ENCODE results near the gene KCNJ18. TPM values are rescaled to one million over a fixed set of nuclear protein-coding genes. Genes with fewer than 3 reads are reported as not detected.
"Not testable (repeated sequence)": the region's sequence is repeated elsewhere in the genome, so short reads cannot be mapped to it uniquely, and the experiment has no call there.

The KCNJ18 gene
- total and polyA plus RNA-seq, 8 donors: not detected

DNA sequence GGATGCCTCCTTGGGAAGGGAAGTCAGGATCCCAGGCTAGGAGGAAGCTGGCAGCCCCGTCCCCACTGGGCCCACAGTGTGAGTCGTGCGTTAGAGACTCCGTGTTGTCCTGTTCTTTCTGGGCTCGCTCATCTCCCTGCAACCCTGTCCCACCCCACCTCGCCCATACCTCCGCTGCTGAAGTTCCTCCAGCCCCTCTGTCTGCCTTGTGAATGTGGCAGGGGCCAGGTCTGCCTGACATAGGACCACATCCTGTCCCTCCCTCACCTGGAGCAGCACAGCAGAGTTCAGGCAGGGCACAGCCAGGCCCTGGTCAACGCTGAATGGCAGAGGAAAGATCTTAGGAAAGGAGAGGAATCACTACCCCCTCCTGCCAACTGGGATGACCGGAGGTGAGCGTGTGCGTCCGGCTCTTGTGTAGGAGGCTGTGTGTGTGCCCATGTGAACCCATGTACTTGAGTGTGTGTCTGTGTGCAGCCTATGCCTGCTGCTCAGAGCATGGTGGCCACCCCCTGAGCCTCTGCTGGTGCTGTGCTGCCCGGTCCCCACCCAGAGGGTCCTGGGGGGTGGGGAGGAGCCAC is 12.8 kb downstream of the KCNJ18 start:
- 61 to 68% methylated on average over 13 of the region's 13 CpGs for WGBS, 2 donors
- intact Hi-C loops (cut with DNase I): loop anchor here in 2 of 3 donors (5.0 to 10.0 kb wide), 2 partner anchors 283 to 290 kb away; no protein-coding TSS in a partner anchor
- no peaks in the 10 kb centered on the region for H3K27me3 ChIP-seq

DNA sequence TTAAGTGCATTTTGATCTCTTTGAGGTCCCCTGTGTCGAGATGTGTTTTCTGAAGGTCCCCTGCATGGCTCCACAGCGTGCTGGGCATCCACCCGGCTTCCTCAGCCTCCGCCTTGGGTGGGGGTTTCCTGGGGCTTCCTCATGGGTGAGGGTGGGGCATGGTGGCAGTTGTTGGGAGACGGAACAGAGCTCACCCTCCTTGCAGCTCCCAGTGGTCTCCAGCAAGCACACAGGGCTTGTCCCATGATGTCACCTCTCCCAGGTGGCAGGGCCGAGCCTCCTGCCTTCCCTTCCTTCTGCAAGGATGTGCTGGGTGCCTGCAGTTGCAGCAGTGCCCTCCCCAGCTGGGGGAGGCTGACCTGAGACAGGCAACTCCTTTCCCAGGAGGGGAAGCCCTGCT is 13.4 kb downstream of the KCNJ18 start:
- not testable (repeated sequence) for H3K27ac ChIP-seq, H3K4me1 ChIP-seq, H3K27me3 ChIP-seq, H3K36me3 ChIP-seq, H3K4me3 ChIP-seq, H3K9me3 ChIP-seq, DNase-seq, FAIRE-seq, ATAC-seq
- 42 to 60% methylated on average over 6 of the region's 6 CpGs for WGBS, 2 donors
- intact Hi-C loops (cut with DNase I): loop anchor here in 2 of 3 donors (5.0 to 10.0 kb wide), 2 partner anchors 283 to 291 kb away; no protein-coding TSS in a partner anchor

More for the DNA sequence above, 12.8 kb downstream of the KCNJ18 start:
- no peak overlapping the region for H3K27ac ChIP-seq
- H3K36me3 ChIP-seq: no peaks in the 10 kb centered on the region
- no peaks in the 10 kb centered on the region for H3K9me3 ChIP-seq
- H3K4me3 ChIP-seq: no peak overlapping the region
- ATAC-seq (no peak), FAIRE-seq (no peak), DNase-seq (peak in 1 of 6 donors; percentile 58)
- H3K4me1 ChIP-seq: no peaks in the 10 kb centered on the region
- TF ChIP-seq, protein P1, sequence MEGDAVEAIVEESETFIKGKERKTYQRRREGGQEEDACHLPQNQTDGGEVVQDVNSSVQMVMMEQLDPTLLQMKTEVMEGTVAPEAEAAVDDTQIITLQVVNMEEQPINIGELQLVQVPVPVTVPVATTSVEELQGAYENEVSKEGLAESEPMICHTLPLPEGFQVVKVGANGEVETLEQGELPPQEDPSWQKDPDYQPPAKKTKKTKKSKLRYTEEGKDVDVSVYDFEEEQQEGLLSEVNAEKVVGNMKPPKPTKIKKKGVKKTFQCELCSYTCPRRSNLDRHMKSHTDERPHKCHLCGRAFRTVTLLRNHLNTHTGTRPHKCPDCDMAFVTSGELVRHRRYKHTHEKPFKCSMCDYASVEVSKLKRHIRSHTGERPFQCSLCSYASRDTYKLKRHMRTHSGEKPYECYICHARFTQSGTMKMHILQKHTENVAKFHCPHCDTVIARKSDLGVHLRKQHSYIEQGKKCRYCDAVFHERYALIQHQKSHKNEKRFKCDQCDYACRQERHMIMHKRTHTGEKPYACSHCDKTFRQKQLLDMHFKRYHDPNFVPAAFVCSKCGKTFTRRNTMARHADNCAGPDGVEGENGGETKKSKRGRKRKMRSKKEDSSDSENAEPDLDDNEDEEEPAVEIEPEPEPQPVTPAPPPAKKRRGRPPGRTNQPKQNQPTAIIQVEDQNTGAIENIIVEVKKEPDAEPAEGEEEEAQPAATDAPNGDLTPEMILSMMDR (IDR thresholded peaks at IDR 0.05): no peak

DNA sequence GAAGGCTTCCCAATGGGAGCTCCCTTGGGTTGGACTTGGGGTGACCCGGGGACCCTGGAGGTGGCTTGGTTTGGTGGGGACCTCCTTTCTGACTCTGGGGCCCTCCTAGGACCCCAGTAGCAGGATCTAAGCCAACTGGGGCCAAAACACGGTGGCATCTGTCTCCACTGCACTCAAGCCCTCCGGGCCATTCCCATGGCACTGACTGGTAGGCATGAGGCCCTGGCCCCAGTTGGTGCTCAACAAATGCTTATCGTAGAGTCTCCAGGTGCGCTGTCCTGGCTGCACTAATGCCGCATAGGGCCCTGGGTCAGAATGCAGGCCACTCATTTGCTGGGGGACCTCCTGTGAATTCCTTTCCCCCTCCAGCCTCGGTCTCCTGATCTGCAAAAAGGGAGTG is 14.2 kb downstream of the KCNJ18 start:
- 73 to 81% methylated on average over 7 of the region's 7 CpGs for WGBS, 2 donors
- FAIRE-seq: not testable (repeated sequence)

DNA sequence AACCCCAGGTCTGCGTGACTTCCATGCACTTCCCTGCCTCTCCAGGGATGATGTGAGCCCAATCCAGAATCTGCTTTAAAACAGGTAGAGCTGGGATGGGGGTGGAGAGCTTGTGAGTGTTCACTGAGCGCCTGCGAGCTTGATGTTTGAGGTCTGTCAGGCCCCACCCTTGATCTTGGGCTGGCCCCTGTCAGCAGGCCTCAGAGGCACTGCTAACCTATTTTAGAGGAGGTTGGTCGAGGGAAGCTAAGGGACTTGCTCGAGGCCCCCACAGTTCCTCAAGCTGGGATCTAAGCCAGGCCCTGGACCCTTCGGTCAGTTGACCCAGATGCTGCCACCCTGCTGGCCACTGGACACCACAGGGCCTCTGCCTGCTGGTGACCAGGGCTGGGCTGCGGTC is 14.8 kb downstream of the KCNJ18 start:
- DNase-seq: peak in 1 of 6 donors; percentile 36
- not testable (repeated sequence) for H3K9me3 ChIP-seq, H3K27me3 ChIP-seq, FAIRE-seq, H3K4me1 ChIP-seq, ATAC-seq, H3K27ac ChIP-seq, H3K36me3 ChIP-seq, H3K4me3 ChIP-seq
- intact Hi-C loops (cut with DNase I): loop anchor here in 2 of 3 donors (5.0 to 10.0 kb wide), 2 partner anchors 285 to 292 kb away; no protein-coding TSS in a partner anchor
- WGBS, 2 donors: 65 to 72% methylated on average over 6 of the region's 7 CpGs

More for the DNA sequence above, 14.2 kb downstream of the KCNJ18 start:
- not testable (repeated sequence) for ATAC-seq, H3K36me3 ChIP-seq, H3K27ac ChIP-seq, H3K9me3 ChIP-seq, H3K4me1 ChIP-seq, H3K4me3 ChIP-seq, H3K27me3 ChIP-seq, DNase-seq
- intact Hi-C loops (cut with DNase I): loop anchor here in 2 of 3 donors (5.0 to 10.0 kb wide), 2 partner anchors 284 to 292 kb away; no protein-coding TSS in a partner anchor

DNA sequence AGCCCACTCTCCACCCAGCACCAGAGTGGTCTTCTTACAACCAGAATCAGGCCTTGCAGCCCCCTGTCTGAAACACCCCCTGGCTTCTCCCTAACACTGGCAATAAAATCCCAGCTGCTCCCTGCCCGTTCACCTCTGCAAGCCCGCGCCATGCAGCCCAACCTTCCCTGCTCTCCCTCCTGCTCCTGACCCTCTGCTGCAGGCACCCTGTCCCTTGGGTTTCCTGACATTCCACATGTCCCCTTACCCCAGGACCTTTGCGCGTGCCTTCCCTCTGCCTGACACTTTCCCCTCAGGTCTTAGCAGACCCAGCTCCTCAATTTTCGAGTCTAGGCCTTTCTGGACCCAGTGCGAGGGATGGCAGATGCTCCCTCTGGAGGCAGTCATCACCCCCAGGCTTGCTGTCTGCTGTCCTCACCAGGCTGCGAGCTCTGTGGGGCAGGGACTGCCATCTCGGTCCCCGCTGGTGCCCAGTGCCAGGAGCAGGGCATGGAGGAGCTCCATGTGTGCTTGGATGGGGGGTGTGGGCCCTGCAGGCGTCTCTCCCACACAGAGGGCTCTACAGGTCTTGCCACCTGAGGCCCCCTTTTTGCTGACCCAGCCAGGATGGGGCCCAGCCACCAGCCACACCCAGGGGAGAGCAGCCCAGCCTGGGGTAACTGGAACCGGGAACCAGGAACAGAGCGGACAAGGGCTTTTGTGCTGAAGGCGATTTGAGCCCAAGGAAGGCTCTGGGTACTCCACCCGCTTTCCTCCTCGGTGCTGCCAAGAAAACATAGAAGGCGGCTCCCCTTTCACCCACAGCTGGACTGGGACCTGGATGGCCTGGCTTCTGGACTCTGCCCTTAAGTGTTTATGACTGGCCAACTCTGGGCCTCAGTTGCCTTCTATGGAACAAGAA is 15.6 kb downstream of the KCNJ18 start:
- not testable (repeated sequence) for H3K27ac ChIP-seq, H3K4me3 ChIP-seq, H3K4me1 ChIP-seq, H3K27me3 ChIP-seq, H3K36me3 ChIP-seq, ATAC-seq, H3K9me3 ChIP-seq, FAIRE-seq
- 75 to 79% methylated on average over 13 to 15 of the region's 17 CpGs for WGBS, 2 donors
- DNase-seq: peak in 1 of 6 donors; percentile 60
- intact Hi-C loops (cut with DNase I): loop anchor here in 2 of 3 donors (5.0 to 10.0 kb wide), 2 partner anchors 286 to 293 kb away; no protein-coding TSS in a partner anchor

DNA sequence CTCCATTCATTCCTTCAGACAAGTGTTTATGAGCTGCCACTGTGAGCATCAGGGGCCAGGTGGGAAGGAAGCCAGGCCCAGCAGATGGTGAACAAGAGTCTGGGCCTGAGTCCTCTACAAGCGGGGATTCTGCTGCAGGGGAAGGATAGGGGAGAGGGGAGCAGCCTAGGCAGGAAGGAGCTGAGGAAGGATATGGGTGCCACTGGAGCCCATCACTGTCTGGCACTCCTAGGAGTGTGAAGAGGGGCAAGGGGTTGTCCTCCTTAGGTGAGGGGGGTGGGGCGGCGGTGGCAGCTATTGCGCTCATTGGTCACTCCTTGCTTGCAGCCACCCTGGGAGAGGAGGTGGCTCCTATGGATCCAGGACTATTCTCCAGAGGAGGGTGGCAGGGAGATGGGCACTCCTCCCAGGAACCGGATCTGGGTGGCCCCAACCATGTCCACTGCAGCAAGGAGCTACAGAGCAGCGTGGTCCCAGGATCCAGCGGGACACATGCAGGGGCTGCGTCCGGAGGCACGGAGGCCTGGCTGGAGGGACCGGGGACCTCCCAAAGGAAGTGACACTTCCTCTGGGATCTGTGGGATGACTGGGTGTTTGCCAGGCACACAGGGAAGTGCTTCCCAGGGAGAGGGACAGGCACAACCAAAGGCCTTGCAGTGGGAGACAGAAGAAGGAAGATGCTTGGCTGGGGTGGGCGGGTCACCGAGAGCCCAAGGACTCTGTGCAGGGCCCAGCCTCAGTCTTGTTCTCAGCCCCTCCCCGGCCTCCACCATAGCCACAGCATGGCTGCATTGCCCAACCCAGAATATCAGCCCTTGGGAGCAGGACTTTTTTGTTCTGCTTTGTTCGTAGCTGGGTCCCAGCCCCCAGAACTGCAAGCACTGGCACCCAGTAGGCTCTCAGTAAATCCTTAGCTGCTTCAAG is 16.6 kb downstream of the KCNJ18 start:
- peak in 1 of 6 donors; percentile 46 for DNase-seq
- FAIRE-seq: not testable (repeated sequence)
- 72 to 74% methylated on average over 10 to 15 of the region's 15 CpGs for WGBS, 2 donors

DNA sequence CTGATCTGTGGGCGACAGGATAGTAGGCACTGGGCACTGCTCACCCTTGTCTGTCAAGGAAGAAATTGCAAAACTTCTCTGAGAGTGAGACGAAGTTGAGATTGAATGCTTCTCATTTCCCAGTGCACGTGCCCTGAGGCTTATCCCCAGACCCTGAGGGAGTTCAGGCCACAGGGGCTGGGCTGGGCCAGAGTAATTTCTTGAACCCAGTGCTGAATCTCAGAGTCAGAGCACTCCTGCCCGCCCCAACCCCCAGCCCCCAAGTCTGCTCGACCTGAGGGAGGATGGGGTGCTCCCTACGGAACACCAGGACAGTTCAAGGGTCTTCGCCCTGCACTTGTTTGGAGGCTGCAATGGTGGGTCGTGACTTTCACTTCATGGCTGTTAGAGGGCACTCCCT is 17.7 kb downstream of the KCNJ18 start:
- H3K27me3 ChIP-seq, H3K9me3 ChIP-seq, H3K4me3 ChIP-seq, H3K36me3 ChIP-seq, FAIRE-seq, DNase-seq, H3K4me1 ChIP-seq, ATAC-seq, H3K27ac ChIP-seq: not testable (repeated sequence)
- intact Hi-C loops (cut with DNase I): loop anchor here in 2 of 3 donors (5.0 to 10.0 kb wide), 2 partner anchors 288 to 295 kb away; no protein-coding TSS in a partner anchor
- 39 to 44% methylated on average over 5 to 8 of the region's 8 CpGs for WGBS, 2 donors

More for the DNA sequence above, 16.6 kb downstream of the KCNJ18 start:
- H3K36me3 ChIP-seq, H3K27me3 ChIP-seq, H3K9me3 ChIP-seq, H3K4me3 ChIP-seq, ATAC-seq, H3K4me1 ChIP-seq, H3K27ac ChIP-seq: not testable (repeated sequence)
- intact Hi-C loops (cut with DNase I): loop anchor here in 2 of 3 donors (5.0 to 10.0 kb wide), 2 partner anchors 287 to 294 kb away; no protein-coding TSS in a partner anchor

DNA sequence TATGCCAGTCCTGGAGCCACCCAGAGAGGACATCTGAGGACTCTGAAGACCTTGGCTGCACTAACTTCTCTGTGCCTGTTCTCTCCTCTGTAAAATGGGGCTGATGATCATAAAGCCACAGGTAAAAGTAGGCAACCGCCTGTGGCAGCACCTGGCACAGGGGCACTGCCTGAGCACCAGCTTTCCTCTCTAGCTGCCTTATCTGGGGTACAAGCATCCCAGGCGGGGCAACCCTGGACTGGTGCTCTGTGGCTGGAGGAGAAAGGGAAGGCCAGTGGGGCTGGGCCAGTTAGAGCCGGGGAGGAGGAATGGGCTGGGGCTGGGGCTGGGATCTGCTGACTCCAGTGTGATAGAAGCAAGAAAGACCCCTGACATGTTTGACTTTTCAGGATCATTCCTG is 18.2 kb downstream of the KCNJ18 start:
- DNase-seq; ATAC-seq; H3K9me3 ChIP-seq; H3K27me3 ChIP-seq; intact Hi-C loops (cut with DNase I); H3K4me1 ChIP-seq; H3K36me3 ChIP-seq; H3K4me3 ChIP-seq; FAIRE-seq; H3K27ac ChIP-seq: not testable (repeated sequence)
- 56 to 67% methylated on average over 2 to 3 of the region's 3 CpGs for WGBS, 2 donors

All from pancreas (tissue), 10 donors.